HG03439 (cell line): ENCODE measurements around the gene WFDC11.

Source experiments
- ATAC-seq: cut with Tn5 transposase; IDR thresholded peaks from one replicate; pipeline ENCODE4 v1.9.1; 2021; ENCODE audit warnings: mild to moderate bottlenecking, moderate library complexity; ENCODE audit not compliant: unreplicated experiment

The WFDC11 gene

DNA sequence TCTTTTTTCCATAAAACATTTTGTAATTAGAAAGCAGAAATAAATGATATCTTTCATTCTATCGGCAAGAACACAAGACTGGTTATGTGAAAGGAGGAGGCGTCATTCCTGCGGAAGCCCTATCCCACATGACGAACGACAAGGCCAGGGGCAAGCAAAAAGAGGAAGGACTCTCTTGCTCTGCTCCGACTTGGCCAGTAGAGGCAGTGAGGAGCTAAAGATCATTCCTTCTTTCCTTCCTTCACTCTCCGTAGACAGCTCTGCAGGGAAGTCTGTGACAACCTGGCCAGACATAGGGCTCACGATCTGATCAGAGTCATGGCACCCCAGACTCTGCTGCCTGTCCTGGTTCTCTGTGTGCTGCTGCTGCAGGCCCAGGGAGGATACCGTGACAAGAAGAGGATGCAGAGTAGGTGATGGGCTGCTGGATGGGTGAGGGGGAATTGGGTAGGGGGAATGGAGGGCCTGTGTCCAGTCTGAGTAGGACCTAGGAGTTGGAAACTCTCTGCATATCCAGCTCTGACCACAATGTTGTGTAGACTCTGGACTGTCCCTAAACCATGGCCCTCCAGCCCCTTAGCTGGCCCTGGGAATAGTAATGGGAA, 40.4 kb downstream of the WFDC11 start, which contains the start of gene WFDC10A:
Gene WFDC10A, plus strand, starts transcription at position 244 of the 605 bp plus-strand sequence. Its CDS starts 75 bp downstream, at position 319.
- ATAC-seq = no peak

DNA sequence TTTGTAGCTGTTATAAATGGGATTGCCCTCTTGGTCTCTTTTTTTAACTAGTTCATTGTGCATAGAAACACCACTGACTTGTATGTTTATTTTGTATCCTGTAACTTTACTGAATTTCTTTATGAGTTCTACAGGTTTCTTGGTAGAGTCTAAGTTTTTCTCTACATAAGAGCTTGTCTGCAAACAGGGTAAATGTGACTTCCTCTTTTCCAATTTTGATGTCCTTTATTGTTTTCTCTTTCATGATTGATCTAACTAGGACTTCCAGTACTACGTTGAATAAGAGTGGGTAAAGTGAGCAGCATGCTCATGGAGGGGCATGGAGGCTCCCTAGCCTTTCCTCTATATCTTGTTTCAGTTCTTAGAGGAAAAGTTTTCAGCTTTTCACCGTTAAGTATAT, 43.5 kb downstream of the WFDC11 start:
- no peak for ATAC-seq

DNA sequence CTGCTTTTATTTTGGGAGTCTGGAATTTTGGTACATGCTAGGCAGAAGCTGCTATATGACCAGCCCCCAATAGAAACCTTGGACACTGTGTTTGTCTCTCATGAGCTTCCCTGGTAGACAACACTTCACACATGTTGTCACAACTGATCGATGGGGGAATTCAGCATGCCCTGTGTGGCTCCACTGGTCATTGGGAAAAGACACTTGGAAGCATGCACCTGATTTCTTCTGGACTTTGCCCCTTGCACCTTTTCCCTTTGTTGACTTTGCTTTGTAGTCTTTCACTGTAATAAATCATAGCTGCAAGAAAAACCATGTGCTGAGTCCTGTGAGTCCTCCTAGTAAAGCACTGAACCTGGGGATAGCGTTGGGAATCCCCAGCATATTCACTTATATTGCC, 48.4 kb downstream of the WFDC11 start:
- no peak for ATAC-seq

DNA sequence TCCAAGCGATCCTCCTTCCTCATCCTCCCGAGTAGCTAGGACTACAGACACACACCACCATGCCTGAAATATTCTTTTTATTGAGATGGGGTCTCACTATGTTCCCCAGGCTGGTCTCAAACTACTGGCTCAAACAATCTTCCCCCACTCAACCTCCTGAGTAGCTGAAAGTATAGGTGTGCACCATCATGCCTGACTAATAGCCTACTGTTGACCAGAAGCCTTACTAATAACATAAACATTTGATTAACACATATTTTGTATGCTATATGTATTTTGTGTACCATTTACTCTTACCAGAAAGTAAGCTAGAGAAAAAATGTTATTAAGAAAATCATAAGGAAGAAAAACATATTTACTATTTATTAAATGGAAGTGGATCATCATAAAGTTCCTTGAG, 52.4 kb downstream of the WFDC11 start:
- ATAC-seq = no peak

DNA sequence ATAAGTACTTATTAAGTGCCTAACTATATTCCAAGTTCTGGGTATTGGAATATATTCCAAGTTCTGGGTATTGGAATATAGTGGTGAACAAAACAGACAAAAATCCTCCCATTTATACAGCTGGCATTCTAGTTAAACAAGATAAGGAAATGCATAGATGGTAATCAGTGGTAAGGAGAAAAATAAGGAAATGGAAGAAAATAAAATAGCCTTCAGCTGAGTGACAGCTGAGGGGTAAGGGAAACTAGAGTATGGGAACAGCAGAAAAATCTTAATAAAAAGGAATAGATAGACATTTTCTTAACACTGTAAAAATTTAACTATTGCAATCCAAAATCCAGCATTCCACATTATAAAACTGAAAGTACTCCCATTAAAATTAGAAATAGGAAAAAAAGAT, 57.7 kb downstream of the WFDC11 start:
- ATAC-seq = no peak

DNA sequence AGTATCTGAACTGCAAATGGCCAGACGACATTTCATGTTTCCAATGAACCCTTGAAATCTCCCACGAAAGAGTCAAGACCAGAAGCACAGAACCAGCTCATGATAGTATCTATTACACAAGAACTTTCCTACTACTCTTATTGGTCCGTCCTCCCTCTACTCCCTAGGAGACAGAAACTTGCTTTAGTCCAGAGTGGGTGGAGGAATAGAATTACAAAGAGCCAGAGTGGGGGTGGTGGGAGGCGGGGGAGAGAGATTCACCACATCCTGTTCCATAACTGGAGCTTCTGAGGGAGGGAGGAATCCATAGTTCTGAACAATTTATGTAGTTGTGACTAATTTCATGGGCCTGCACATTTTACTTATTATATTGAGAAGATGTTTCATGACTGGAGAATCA, 59.0 kb downstream of the WFDC11 start:
- ATAC-seq = no peak

DNA sequence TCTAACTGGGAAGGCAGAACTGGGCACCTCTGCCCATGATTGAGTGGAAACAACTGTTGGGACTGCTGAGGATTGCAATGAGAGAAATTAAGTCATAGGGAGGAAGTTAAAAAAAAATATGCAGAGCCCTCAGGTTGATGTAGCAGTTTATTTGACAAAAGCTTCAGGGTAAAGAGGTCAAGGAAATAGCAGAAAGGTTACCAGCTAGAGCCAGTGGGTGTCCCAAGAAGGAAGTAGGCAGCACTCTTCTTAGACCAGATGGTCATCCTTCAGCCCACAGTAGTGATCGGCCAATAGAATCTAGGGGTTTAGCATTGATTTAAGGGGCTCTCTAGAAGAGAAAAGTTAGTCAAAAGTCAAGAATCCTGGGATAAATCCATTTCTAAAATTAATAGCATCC, 62.2 kb downstream of the WFDC11 start:
- no peak for ATAC-seq
